ENCODE measurements around the gene CIC.
"Not testable (repeated sequence)": the region's sequence is repeated elsewhere in the genome, so short reads cannot be mapped to it uniquely, and the experiment has no call there.

DNA sequence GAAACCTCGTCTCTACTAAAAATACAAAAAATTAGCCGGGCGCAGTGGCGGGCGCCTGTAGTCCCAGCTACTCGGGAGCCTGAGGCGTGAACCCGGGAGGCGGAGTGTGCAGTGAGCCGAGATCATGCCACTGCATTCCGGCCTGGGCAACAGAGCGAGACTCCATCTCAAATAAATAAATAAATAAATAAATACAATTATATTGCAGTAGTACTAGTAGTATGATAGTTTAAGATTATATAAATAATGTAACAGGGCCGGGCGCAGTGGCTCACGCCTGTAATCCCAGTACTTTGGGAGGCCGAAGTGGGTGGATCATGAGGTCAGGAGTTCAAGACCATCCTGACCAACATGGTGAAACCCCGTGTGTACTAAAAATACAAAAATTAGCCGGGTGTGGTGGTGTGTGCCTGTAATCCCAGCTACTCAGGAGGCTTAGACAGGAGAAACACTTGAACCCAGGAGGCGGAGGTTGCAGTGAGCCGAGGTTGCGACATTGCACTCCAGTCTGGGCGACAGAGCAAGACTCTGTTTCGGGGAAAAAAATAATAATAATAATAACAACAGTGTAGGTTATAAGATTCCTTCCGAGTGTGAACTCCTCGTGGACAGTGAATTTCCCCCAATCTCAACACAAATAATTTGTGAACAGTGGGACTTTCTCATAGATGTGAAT lies 2.0 kb upstream of the CIC start:
- TF ChIP-seq, protein P1, sequence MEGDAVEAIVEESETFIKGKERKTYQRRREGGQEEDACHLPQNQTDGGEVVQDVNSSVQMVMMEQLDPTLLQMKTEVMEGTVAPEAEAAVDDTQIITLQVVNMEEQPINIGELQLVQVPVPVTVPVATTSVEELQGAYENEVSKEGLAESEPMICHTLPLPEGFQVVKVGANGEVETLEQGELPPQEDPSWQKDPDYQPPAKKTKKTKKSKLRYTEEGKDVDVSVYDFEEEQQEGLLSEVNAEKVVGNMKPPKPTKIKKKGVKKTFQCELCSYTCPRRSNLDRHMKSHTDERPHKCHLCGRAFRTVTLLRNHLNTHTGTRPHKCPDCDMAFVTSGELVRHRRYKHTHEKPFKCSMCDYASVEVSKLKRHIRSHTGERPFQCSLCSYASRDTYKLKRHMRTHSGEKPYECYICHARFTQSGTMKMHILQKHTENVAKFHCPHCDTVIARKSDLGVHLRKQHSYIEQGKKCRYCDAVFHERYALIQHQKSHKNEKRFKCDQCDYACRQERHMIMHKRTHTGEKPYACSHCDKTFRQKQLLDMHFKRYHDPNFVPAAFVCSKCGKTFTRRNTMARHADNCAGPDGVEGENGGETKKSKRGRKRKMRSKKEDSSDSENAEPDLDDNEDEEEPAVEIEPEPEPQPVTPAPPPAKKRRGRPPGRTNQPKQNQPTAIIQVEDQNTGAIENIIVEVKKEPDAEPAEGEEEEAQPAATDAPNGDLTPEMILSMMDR (IDR thresholded peaks at IDR 0.05) = not testable (repeated sequence)
- TF ChIP-seq POLR2A (IDR thresholded peaks at IDR 0.05) = not testable (repeated sequence)

Data from suprapubic skin (tissue), 3 donors.